NCI-H146 treated with DMSO at 0.1 percent for 48 hours (cell line): ENCODE data around the gene AGMAT.
A peak's percentile ranks its signal among the peaks of the same experiment; 100 is the strongest.

Experiments used
- DNase-seq: peaks from one replicate; lab custom pipeline; 2025; ENCODE audit not compliant: unreplicated experiment; lab: John Stamatoyannopoulos, UW

AGMAT gene

DNA sequence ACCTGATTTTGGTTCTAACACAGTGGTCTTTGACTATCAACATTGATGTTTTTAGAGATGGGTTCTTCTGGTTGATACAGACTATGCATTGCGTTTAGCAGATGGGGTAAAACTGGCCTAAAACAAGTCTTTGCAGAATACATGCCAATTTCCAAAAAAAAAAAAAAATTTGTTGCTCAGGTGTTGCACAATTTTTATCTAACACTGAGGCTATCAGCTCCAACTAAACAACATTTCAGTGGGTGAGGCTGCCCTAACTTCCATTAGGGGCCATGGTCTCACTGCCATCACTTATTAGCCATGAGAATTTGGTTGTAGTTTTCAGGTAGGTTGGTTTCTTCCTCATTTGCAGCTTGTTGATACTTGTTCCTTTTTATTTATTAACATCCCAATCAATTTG, 14.0 kb downstream of the AGMAT start:
- DNase-seq, result no peak

DNA sequence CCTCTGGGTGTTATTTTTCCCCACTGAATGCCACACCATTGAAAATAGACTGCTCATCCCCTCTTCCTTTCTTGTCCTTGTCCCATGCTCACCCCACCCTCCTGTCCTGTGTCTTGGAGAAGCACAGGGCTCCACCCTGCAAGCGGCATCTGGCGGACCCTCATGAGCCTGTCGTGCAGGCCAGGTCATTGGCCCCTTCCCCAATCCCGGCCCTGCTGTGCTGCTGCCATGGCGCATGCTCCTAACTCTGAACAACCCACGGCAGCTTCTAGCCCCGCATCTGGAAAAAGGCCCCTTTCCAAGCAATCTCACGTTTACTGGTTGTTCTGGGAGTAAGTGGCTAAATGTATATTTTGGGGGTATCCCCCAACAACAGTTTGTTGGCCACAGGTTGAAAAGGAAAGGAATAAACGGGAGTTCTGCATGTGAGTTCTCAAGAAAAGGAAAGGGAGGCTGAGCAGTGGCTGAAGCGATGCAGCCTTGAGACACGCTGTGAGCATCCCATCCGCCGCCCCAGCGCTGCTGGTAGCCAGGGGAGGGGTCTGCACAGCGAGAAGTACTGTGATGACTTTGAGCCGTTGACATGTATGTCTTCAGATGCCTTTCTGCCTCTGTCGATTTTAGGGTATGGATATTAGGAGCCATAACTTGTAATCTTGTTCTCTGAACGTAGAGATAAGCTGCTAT, 16.3 kb downstream of the AGMAT start:
- DNase-seq, result no peak

GRCh38 chr1:15559189-15559810, 25.6 kb downstream of the AGMAT start:
- no peak for DNase-seq

DNA sequence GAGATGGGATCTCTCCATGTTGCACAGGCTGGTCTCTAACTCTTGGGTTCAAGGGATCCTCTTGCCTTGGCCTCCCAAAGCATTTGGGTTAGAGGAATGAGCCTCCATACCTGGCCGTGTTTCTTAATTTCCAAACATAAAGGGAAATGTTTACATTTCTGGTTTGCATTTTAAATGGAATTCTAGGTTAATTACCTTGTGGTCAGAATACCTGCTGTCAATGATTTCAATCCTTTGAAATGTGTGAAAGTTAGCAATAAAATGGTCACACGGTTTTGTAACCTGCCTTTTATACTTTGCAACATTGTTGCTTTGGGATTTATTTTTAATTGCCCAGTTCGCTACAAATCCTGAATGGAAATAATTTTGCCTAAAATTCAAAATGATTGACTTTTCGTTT, 26.3 kb downstream of the AGMAT start:
- DNase-seq, result no peak

DNA sequence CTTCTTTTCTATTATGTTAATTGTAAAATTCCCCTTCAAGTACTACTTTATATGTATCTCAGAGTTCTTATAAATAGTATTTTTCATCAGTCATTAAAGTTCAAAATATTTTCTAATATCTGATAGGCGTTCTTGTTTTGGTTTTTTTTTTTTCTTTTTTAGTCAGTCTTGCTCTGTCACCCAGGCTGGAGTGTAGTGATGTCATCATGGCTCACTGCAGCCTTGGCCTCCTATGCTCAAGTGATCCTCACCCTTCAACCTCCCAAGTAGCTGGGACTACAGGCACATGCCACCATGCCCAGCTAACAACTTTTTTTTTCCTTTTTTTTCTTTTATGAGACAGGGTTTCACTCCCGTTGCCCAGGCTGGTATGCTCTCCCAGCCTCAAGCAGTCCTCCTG, 27.3 kb downstream of the AGMAT start:
- DNase-seq, result no peak

GRCh38 chr1:15557008-15557407, 27.8 kb downstream of the AGMAT start:
- DNase-seq, result no peak

GRCh38 chr1:15550573-15550972, 34.3 kb downstream of the AGMAT start:
- no peak for DNase-seq

DNA sequence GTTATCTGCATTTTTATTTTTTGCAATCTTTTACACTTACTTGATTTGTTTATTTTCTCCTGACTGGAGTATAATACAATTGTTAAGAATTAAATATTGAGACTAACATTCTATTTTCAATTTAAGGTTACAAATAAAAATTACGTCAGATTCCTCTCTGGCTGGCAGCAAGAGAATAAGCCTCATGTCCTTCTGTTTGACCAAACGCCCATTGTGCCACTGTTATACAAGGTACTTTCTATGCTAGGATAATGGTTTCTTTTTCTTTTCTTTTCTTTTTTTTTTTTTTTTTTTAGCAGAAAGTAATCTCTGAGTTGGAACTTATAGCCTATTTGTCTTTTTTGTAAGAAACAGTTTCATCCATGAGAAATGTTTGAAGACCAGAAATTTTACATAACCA, 38.2 kb downstream of the AGMAT start:
- DNase-seq, result no peak

GRCh38 chr1:15543589-15544568, 41.0 kb downstream of the AGMAT start:
- no peak for DNase-seq

DNA sequence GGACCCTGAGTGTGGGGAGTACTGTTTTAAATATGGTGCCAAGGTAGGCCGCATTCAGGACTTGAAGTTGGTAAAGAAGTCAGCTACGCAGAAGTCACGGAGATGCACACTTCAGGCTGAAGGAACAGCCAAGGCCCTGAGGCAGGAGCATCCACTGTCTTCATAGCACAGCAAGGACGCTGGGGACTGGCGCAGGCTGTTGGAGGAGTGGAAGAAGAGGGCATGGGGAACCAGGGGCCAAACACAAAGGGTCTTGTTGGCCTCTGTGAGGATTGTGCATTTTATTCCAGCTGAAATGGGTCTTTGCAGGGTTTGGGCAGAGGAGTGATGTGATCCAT, 41.6 kb downstream of the AGMAT start:
- DNase-seq, result no peak

- DNase-seq, result no peak
These were observed 42.2 kb downstream of the AGMAT start for GRCh38 chr1:15542388-15543250.

DNA sequence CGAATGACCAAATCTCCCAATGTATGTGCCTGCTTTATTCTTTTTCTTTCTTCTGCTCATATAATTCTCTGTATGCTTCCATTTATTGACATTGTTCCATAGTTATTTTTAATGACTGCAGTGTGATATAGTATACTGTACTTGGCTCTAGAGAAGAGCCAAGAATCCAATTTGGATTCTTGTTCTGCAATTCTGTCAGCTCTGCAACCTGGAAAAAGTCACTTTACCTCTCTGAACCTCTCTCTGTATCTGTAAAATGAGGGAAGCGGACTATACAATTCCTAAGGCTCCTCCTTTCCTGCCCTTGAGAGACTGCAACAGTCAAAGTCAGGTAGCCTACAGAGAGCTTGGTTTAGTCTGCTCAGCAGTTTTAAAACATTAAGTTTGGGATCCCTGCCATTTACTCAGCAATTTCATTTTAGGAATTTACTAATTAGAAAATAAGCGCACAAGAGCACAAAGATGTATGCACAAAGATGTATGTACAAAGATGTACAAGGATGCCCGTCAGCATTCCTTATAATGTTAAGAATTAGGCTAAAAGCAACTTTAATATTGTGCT, 43.5 kb downstream of the AGMAT start:
- no peak for DNase-seq

DNA sequence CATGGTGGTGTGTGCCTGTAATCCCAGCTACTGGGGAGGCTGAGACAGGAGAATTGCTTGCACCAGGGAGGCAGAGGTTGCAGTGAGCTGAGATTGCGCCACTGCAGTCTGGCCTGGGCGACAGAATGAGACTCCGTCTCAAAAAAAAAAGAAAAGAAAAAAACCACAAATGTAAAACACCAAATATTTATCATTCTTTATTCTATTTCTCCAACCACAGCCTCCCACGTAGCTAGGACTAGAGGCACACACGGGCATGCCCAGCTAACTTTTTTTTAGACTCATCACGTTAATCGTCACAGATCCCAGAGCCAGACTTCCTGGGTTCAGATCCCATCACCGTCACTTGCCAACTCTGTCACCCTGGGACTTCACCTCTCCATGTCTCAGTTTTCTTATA, 44.7 kb downstream of the AGMAT start:
- DNase-seq, result no peak

- DNase-seq, result no peak
These were observed 46.1 kb downstream of the AGMAT start for GRCh38 chr1:15538771-15539170.

DNA sequence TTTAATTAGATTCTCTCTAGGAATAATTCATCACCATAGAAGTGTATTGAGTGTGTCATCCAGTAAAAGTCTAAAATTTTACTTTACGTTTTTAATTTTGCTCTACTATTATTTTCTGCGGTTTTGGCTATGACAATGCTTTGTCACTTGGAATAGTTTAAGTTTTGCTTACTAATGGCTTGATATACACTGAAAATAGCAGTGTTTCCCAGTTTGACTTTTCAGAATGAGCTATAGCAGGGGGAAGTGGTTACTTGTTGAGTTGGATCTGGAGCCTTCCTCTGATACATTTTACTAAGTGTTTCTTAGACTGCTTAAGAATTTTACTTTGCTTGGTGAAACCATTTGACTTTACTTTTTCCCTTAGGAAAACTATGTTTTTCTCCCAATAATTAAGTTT, 53.2 kb downstream of the AGMAT start:
- DNase-seq, result no peak

DNA sequence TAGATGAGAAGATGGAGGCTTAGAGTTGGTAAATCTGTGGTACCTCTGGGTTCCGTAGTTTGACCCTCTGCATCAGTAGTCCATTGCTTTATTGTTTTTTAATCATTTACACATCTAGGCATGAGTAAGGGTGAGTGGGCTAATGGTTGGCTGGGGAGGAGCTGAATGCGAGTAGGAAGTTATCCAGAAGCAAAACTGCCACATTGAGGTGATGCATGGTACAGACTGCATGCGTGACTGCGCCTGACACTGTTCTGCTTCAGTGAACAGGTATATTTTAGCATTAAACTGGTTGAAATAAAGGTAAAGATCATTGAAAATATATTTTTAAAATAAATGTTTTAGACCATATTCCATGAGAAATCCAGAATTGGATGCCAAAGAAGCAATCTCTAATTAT, 53.8 kb downstream of the AGMAT start:
- DNase-seq, result no peak

DNA sequence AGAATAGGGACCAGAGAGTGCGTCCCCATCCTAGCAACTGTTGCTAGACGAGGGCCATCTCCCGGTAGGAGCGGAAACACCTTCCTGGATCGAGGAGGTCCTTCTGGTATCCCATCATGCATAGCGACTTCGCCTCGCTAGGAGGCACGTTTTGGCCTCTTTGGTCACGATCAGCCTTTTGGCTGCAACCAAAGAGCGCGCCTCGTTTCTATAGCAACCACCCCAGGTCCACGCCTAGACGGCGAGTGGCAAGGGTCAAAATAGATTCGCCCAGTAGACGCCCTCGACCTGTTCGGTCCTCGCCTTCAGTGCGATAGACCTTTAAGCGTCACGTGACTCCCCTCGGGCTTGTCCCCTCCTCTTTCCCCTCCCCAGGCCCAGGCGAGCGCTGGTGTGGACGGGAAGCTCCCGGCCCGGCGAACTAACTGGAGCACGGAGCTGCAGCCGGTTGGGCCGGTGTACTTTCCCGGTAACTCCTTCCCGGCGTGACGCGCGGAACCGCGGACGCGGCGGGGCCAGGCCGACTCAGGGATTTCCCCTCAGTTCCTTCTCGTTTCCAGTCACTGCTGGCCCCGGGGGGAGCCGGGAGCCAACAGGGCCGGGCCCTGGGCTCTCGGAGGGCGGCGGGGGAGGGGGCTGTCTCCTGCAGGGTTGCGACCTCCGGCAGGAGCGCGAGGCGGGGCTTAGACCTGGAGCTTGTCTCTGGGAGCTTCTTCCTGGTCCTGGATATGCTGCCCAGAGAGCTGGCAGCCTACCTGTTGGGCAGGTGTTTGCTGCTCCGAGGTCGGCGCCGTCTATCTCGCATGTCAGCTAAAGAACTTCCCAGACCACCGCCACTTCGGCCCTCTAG, 58.1 kb downstream of the AGMAT start, which contains the start of gene DNAJC16:
TSS of gene DNAJC16 (plus strand) at position 359 of the 850 bp plus-strand sequence. CDS start 2,258 bp downstream, outside the sequence.
- peak; percentile 95 for DNase-seq

- no peak for DNase-seq
These were observed 58.8 kb downstream of the AGMAT start for GRCh38 chr1:15526021-15526489.
